Neuronal stem cell (in vitro differentiated cells): ENCODE measurements around the gene KLHL18.
A peak's percentile ranks its signal among the peaks of the same experiment; 100 is the strongest.
"Not testable (repeated sequence)": the region's sequence is repeated elsewhere in the genome, so short reads cannot be mapped to it uniquely, and the experiment has no call there.

Source experiments
- DNase-seq: peaks from one replicate; pipeline ENCODE4 v3.0.0-alpha.2; 2013; ENCODE audit warnings: low spot score
- H2AFZ ChIP-seq: one replicate; pipeline ENCODE4 v1.6.1; 2013; ENCODE audit warnings: mild to moderate bottlenecking, low read length, inconsistent platforms
- H2AK5ac ChIP-seq: 2 replicates; pipeline ENCODE4 v1.6.1; 2013; ENCODE audit warnings: low read depth, mild to moderate bottlenecking, inconsistent platforms, low read length, moderate library complexity, mixed read lengths
- H2BK120ac ChIP-seq: 2 replicates; pipeline ENCODE4 v1.6.1; 2013; ENCODE audit warnings: low read depth, mild to moderate bottlenecking, inconsistent platforms, low read length, moderate library complexity, mixed read lengths
- H2BK12ac ChIP-seq: one replicate; pipeline ENCODE4 v1.6.1; 2013; ENCODE audit warnings: low read length, inconsistent platforms
- H2BK15ac ChIP-seq: 2 replicates; pipeline ENCODE4 v1.6.1; 2013; ENCODE audit warnings: mild to moderate bottlenecking, low read length, inconsistent platforms, mixed read lengths
- H2BK5ac ChIP-seq: one replicate; pipeline ENCODE4 v1.6.1; 2013; ENCODE audit warnings: inconsistent platforms, mild to moderate bottlenecking, low read length, moderate library complexity
- H3K14ac ChIP-seq: one replicate; pipeline ENCODE4 v1.6.1; 2013; ENCODE audit warnings: low read length, inconsistent platforms
- H3K18ac ChIP-seq: 2 replicates; pipeline ENCODE4 v1.6.1; 2013; ENCODE audit warnings: low read length, inconsistent platforms
- H3K23ac ChIP-seq: 2 replicates; pipeline ENCODE4 v1.6.1; 2013; ENCODE audit warnings: low read depth, mild to moderate bottlenecking, mixed read lengths, low read length, inconsistent platforms; ENCODE audit not compliant: poor library complexity
- H3K27ac ChIP-seq: replicated peaks from 3 replicates; pipeline ENCODE4 v1.5.1; 2013; ENCODE audit warnings: low read length, inconsistent platforms
- H3K27me3 ChIP-seq, 3 experiments: 2 replicates each; pipeline ENCODE4 v1.6.1; 2013; ENCODE audit warnings: low read length in 3 of 3, mild to moderate bottlenecking in 2 of 3, inconsistent platforms in 1 of 3, low read depth in 1 of 3, mixed read lengths in 1 of 3, moderate library complexity in 1 of 3; ENCODE audit not compliant: control insufficient read depth in 3 of 3, insufficient read depth in 3 of 3
- H3K36me3 ChIP-seq, 2 donors: replicated peaks in 1 of 2; 2 replicates each; pipeline ENCODE4 v1.6.1; 2013; ENCODE audit warnings: low read length in 2 of 2; ENCODE audit not compliant: control insufficient read depth in 2 of 2, insufficient read depth in 2 of 2
- H3K4ac ChIP-seq: 2 replicates; pipeline ENCODE4 v1.6.1; 2013; ENCODE audit warnings: inconsistent platforms, mild to moderate bottlenecking, low read length, moderate library complexity
- H3K4me1 ChIP-seq, 2 donors: 1 replicate in 1 of 2; 2 replicates in 1 of 2; pipeline ENCODE4 v1.6.1; 2013; ENCODE audit warnings: low read length in 2 of 2, low read depth in 1 of 2; ENCODE audit not compliant: control insufficient read depth in 2 of 2, insufficient read depth in 1 of 2
- H3K4me2 ChIP-seq: one replicate; pipeline ENCODE4 v1.6.1; 2013; ENCODE audit warnings: mild to moderate bottlenecking, low read length, inconsistent platforms; ENCODE audit not compliant: insufficient read depth, poor library complexity, severe bottlenecking
- H3K4me3 ChIP-seq, 2 donors: 2 replicates each; pipeline ENCODE4 v1.5.1; 2013; ENCODE audit warnings: low read length in 2 of 2, mild to moderate bottlenecking in 2 of 2, inconsistent platforms in 1 of 2, moderate library complexity in 1 of 2
- H3K79me1 ChIP-seq: one replicate; pipeline ENCODE4 v1.6.1; 2013; ENCODE audit warnings: low read depth, mild to moderate bottlenecking, inconsistent platforms, low read length, moderate library complexity
- H3K9ac ChIP-seq: one replicate; pipeline ENCODE4 v1.6.1; 2013; ENCODE audit warnings: mild to moderate bottlenecking, low read depth, low read length, inconsistent platforms; ENCODE audit not compliant: poor library complexity
- H3K9me3 ChIP-seq, 2 donors: replicated peaks in 1 of 2; 2 replicates each; pipeline versions ENCODE3 to v1.6.1; 2013; ENCODE audit warnings: low read length in 2 of 2, mild to moderate bottlenecking in 2 of 2, inconsistent platforms in 1 of 2, low read depth in 1 of 2, mixed read lengths in 1 of 2, moderate library complexity in 1 of 2; ENCODE audit not compliant: control insufficient read depth in 2 of 2, insufficient read depth in 1 of 2
- H4K8ac ChIP-seq: one replicate; pipeline ENCODE4 v1.6.1; 2013; ENCODE audit warnings: low read depth, mild to moderate bottlenecking, inconsistent platforms, low read length, moderate library complexity
- H4K91ac ChIP-seq: one replicate; pipeline ENCODE4 v1.6.1; 2013; ENCODE audit warnings: low read length, low read depth, mild to moderate bottlenecking, inconsistent platforms; ENCODE audit not compliant: poor library complexity
- WGBS, 2 donors: extraction: QIAGEN DNeasy Blood & Tissue Kit; methylation state at CpG; one replicate each; pipeline ENCODE4 v1.1.7; 2013; ENCODE audit warnings: missing lambda C conversion rate in 2 of 2, mixed read lengths in 1 of 2; ENCODE audit not compliant: insufficient read length in 2 of 2, insufficient replicate concordance in 1 of 2; ENCODE audit errors: extremely low coverage in 2 of 2; 5-methylcytosine and 5-hydroxymethylcytosine counted together

KLHL18 gene

GRCh38 chr3:47366833-47367232 lies 84.1 kb downstream of the KLHL18 start:
- Histone ChIP-seq H2BK12ac (no peak overlapping the region), H4K8ac (no peak overlapping the region), H2BK5ac (no peak overlapping the region), H4K91ac (no peak overlapping the region), H2AFZ (no peak overlapping the region), H2BK120ac (no peak overlapping the region), H2AK5ac (no peak overlapping the region), H3K23ac (no peak overlapping the region), H3K36me3 (no peaks in the 10 kb centered on the region), H3K4ac (no peak overlapping the region), H3K9ac (no peak overlapping the region), H3K14ac (no peak overlapping the region), H3K4me2 (no peak overlapping the region), H3K18ac (no peak overlapping the region), H3K4me3 (no peak overlapping the region), H3K79me1 (no peaks in the 10 kb centered on the region), H3K27me3 (peaks cover 0 to 5% (median 0%) of the 10 kb centered on the region in 3 experiments), H3K4me1 (no peaks in the 10 kb centered on the region), H3K9me3 (no peaks in the 10 kb centered on the region), H3K27ac (no peak overlapping the region), H2BK15ac (no peak overlapping the region)
- no peak for DNase-seq
- WGBS, 2 donors = no CpG with 5 or more reads among the region's 2 CpGs

- H2AK5ac ChIP-seq = no peak overlapping the region
- no peak overlapping the region for H3K4me3 ChIP-seq
- H3K4me1 ChIP-seq = no peaks in the 10 kb centered on the region
- H3K9me3 ChIP-seq = no peaks in the 10 kb centered on the region
- WGBS, 2 donors = no CpG with 5 or more reads among the region's 7 CpGs
- no peak overlapping the region for H2AFZ ChIP-seq
- no peak overlapping the region for H3K4me2 ChIP-seq
- no peaks in the 10 kb centered on the region for H3K36me3 ChIP-seq
- no peak overlapping the region for H3K9ac ChIP-seq
- H2BK120ac ChIP-seq = no peak overlapping the region
- no peak overlapping the region for H3K23ac ChIP-seq
- no peak overlapping the region for H2BK5ac ChIP-seq
- no peak overlapping the region for H3K18ac ChIP-seq
- H3K27me3 ChIP-seq = peaks cover 0 to 8% (median 0%) of the 10 kb centered on the region in 3 experiments
- no peak for DNase-seq
- no peak overlapping the region for H2BK12ac ChIP-seq
- H3K14ac ChIP-seq = no peak overlapping the region
- no peak overlapping the region for H4K8ac ChIP-seq
- H3K4ac ChIP-seq = no peak overlapping the region
- no peak overlapping the region for H2BK15ac ChIP-seq
- no peak overlapping the region for H4K91ac ChIP-seq
- H3K27ac ChIP-seq = no peak overlapping the region
- no peaks in the 10 kb centered on the region for H3K79me1 ChIP-seq
These were observed 84.9 kb downstream of the KLHL18 start for GRCh38 chr3:47367631-47368030.

DNA sequence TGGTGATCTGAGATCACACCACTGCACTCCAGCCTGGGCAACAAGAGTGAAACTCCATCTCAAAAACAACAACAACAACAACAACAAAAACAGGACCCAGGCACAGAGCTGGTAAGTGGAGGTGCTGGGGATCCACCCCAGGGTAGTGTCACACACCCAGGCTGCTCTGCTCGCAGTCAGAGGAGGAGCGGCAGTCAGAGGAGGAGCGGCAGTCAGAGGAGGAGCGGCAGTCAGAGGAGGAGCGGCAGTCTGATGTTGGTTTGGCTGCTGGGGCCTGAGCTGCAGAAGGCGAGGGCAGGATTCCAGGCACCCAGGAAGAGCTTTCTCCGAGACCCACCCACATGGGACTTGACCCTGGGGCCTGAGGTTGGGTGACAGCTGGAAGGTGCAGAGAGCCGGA lies 87.3 kb downstream of the KLHL18 start:
- H3K79me1 ChIP-seq, H3K4ac ChIP-seq, H3K36me3 ChIP-seq, DNase-seq, H2BK5ac ChIP-seq, H2BK12ac ChIP-seq, H3K27me3 ChIP-seq, H4K91ac ChIP-seq, H3K9me3 ChIP-seq, H3K23ac ChIP-seq, H2BK15ac ChIP-seq, H3K4me1 ChIP-seq, H4K8ac ChIP-seq, H2AFZ ChIP-seq, H2BK120ac ChIP-seq, H3K4me3 ChIP-seq, H3K14ac ChIP-seq, H2AK5ac ChIP-seq, H3K27ac ChIP-seq, H3K4me2 ChIP-seq: not testable (repeated sequence)
- Histone ChIP-seq H3K9ac (peak overlapping the region; percentile 73), H3K18ac (peak overlapping the region; percentile 9)
- WGBS, 2 donors = no CpG with 5 or more reads among the region's 8 CpGs

GRCh38 chr3:47370887-47371697 lies 88.3 kb downstream of the KLHL18 start:
- Histone ChIP-seq H3K18ac (no peak overlapping the region), H4K8ac (no peak overlapping the region), H3K4me1 (no peaks in the 10 kb centered on the region), H2BK120ac (no peak overlapping the region), H3K36me3 (no peaks in the 10 kb centered on the region), H3K4ac (no peak overlapping the region), H3K27ac (no peak overlapping the region), H3K14ac (no peak overlapping the region), H2BK12ac (no peak overlapping the region), H2BK5ac (no peak overlapping the region), H2BK15ac (no peak overlapping the region), H3K27me3 (peaks cover 0 to 8% (median 0%) of the 10 kb centered on the region in 3 experiments), H2AK5ac (peak overlapping the region; percentile 3), H3K4me3 (no peak overlapping the region), H2AFZ (peak overlapping the region; percentile 84), H3K23ac (no peak overlapping the region), H4K91ac (no peak overlapping the region), H3K9ac (no peak overlapping the region), H3K9me3 (no peaks in the 10 kb centered on the region), H3K79me1 (no peaks in the 10 kb centered on the region), H3K4me2 (no peak overlapping the region)
- no peak for DNase-seq
- whole genome bisulfite sequencing, 2 donors = no CpG with 5 or more reads among the region's 13 CpGs
